Heart right ventricle (tissue), 16 donors: ENCODE data around the gene KLK12. TPM values are rescaled to one million over a fixed set of nuclear protein-coding genes. Genes with fewer than 3 reads are reported as not detected.

Source experiments
- ATAC-seq, 8 donors: fragments of 200-7000 bp; cut with Tn5 transposase; one replicate each; pipeline ENCODE4 v1.9.1; 2020; ENCODE audit warnings: mild to moderate bottlenecking in 8 of 8, moderate library complexity in 8 of 8, moderate number of reproducible peaks in 1 of 8
- DNase-seq, 2 donors: peaks; one replicate each; pipeline ENCODE4 v3.0.0-alpha.2; 2020
- H3K27ac ChIP-seq, 10 donors: fragments of 200-600 bp; sonication (generic) in 2 of 10; one replicate each; pipeline versions ENCODE4 v1.5.0 to v1.8.0; 2020 to 2022; ENCODE audit warnings: mild to moderate bottlenecking in 3 of 10
- H3K27me3 ChIP-seq, 7 donors: fragments of 200-600 bp; one replicate each; pipeline ENCODE4 v1.8.0; 2021 to 2022; ENCODE audit warnings: mild to moderate bottlenecking in 2 of 7
- H3K36me3 ChIP-seq, 9 donors: fragments of 200-600 bp; sonication (generic) in 1 of 9; one replicate each; pipeline versions ENCODE4 v1.5.0 to v1.8.0; 2020 to 2022; ENCODE audit warnings: mild to moderate bottlenecking in 2 of 9
- H3K4me1 ChIP-seq, 9 donors: fragments of 200-600 bp; sonication (generic) in 1 of 9; one replicate each; pipeline versions ENCODE4 v1.5.0 to v1.8.0; 2020 to 2022; ENCODE audit warnings: mild to moderate bottlenecking in 4 of 9
- H3K4me3 ChIP-seq, 10 donors: fragments of 200-600 bp; sonication (generic) in 2 of 10; one replicate each; pipeline versions ENCODE4 v1.5.0 to v1.8.0; 2020 to 2022; ENCODE audit warnings: mild to moderate bottlenecking in 7 of 10, moderate library complexity in 2 of 10
- H3K9me3 ChIP-seq, 11 donors: fragments of 200-600 bp in 10 of 11; sonication (generic) in 2 of 11; one replicate each; pipeline versions ENCODE4 v1.5.0 to v1.8.0; 2013 to 2022; ENCODE audit warnings: mild to moderate bottlenecking in 2 of 11, control low read depth in 1 of 11, moderate library complexity in 1 of 11
- CTCF ChIP-seq, 9 donors: fragments of 200-600 bp; sonication (generic) in 2 of 9; IDR thresholded peaks; one replicate each; pipeline versions ENCODE4 v1.5.0 to v1.8.0; 2021 to 2022; ENCODE audit warnings: antibody characterized with exemption in 9 of 9, mild to moderate bottlenecking in 5 of 9, moderate library complexity in 1 of 9
- WGBS, 2 donors: extraction: QIAGEN DNeasy Blood & Tissue Kit; methylation state at CpG; one replicate each; pipeline ENCODE4 v1.1.7; 2013; ENCODE audit warnings: inconsistent platforms in 1 of 2; 5-methylcytosine and 5-hydroxymethylcytosine counted together
- intact Hi-C, 10 donors: fragments of 100-400 bp; cut with DNase I; formaldehyde crosslinking; loops; one replicate each; pipeline versions ENCODE4 v1.11.1 to v1.14.2; 2022
- polyA plus RNA-seq, 2 donors: library from polyadenylated mRNA; stranded (reverse); fragments of 200-250 nt; gene quantifications; one replicate each; pipeline ENCODE4 v1.2.3, GENCODE V29; 2013
- total RNA-seq, 10 donors: library from RNA; stranded (reverse); fragmentation: NEBNext Ultra II Directional in 3 of 10; extraction: Animal tissue kit (Norgen Biotek cat#: 25700) in 3 of 10; gene quantifications; one replicate each; pipeline versions ENCODE4 v1.2.1 to v1.2.4, GENCODE V29; 2021 to 2023
- donor health status: Arrhythmogenic right ventricular cardiomyopathy.
- donor health status: ischemic (EF 13 %, LVEDD 7.1; RV severe dilation, severe dysfunction).
- donor health status: healthy with polysubstance abuse.
- donor health status: DM: no; HTN: yes; CAD: no.
- donor health status: DM: no; HTN: no; CAD: no.
- donor health status: ischemic (EF 25% LVEDD 6.9; RV normal size, moderate dysfunction).
- donor health status: ischemic (EF 25% LVEDD 5.7; RV mildly dilated, moderate dysfunction).
- donor health status: healthy.
- donor health status: DM: yes; HTN: yes; CAD: no.
- donor health status: Ischemic cardiomyopathy.
- donor health status: ischemic (EF 35%, LVEDD 5.7; RV mildly dilated, moderate dysfunction).
- donor health status: nonischemic (EF 11% LVEDD 7.7; RV severe dilation, severe dysfunction).
- donor health status: DM: yes; HTN: yes; CAD: no.
- donor health status: PGD.
- donor health status: ischemic (EF 29% LVEDD 5.4; RV normal size, mild dysfunction).
- donor health status: nonischemic (EF 23%, LVEDD 6.1; RV moderate dilation, normal function).

KLK12 gene
- total and polyA plus RNA-seq, 12 donors, result not detected

DNA sequence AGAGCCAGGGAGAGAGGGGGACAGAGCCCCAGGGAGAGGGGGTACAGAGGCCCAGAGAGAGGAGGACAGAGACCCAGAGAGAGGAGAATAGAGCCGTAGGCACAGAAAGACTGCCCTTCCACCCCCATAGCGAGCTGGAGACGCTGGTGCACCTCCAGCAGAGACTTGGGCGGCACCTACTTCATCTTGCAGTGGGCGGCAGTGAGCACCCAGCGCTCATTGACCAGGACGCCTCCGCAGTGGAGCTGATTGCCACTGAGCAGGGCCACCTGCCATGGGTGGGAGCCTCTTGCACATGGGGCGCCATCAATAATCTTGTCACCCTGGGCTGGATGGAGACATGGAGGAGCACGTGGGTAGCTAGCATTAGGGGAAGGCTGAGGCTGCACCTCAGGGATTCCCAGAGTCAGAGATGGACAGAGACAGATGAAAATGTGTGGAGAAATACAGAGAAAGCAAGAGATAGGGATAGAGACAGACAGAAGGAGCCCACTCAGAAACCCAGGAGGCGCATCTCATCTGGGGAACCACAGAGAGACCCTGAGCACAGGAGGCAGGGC, 53.1 kb downstream of the KLK12 start:
- Histone ChIP-seq H3K27me3 (peaks cover 0 to 58% (median 34%) of the 10 kb centered on the region in 7 donors), H3K27ac (no peak overlapping the region), H3K9me3 (no peaks in the 10 kb centered on the region), H3K36me3 (no peaks in the 10 kb centered on the region), H3K4me1 (no peaks in the 10 kb centered on the region), H3K4me3 (no peak overlapping the region)
- intact Hi-C loops, result no loop called here
- no peak for TF ChIP-seq CTCF (IDR thresholded peaks at IDR 0.05)
- DNase-seq (no peak), ATAC-seq (no peak)
- WGBS, 2 donors, result 68 to 72% methylated on average over 11 of the region's 11 CpGs

- no peak for TF ChIP-seq CTCF (IDR thresholded peaks at IDR 0.05)
- Histone ChIP-seq H3K4me3 (no peak overlapping the region), H3K4me1 (no peaks in the 10 kb centered on the region), H3K9me3 (no peaks in the 10 kb centered on the region), H3K27ac (no peak overlapping the region), H3K27me3 (peaks cover 0 to 59% (median 44%) of the 10 kb centered on the region in 7 donors), H3K36me3 (no peaks in the 10 kb centered on the region)
- ATAC-seq, result no peak
- intact Hi-C loops, result no loop called here
- WGBS, 2 donors, result 55 to 57% methylated on average over 13 of the region's 13 CpGs
- no peak for DNase-seq
Observed at GRCh38 chr19:50980208-50980607, 54.6 kb downstream of the KLK12 start.

DNA sequence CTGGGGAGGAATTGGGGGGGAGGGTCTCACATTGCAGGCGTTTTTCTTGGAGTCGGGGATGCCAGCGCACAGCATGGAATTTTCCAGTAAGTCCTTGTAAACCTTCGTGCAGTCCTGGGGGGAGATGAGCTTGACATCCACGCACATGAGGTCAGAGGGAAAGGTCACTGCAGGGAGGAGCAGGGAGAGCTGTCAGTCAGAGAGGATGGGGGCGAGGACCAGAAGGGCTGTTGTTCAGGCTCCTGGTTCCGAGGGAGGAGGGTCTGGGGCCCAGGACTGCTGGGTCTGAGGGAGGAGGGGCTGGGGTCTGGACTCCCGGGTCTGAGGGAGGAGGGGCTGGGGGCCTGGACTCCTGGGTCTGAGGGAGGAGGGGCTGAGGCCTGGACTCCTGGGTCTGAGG, 55.0 kb downstream of the KLK12 start:
- 35 to 39% methylated on average over 8 of the region's 8 CpGs for WGBS, 2 donors

More for the DNA sequence above, 55.0 kb downstream of the KLK12 start:
- ATAC-seq, result no peak
- Histone ChIP-seq H3K27ac (no peak overlapping the region), H3K4me1 (no peaks in the 10 kb centered on the region), H3K9me3 (no peaks in the 10 kb centered on the region), H3K27me3 (peaks cover 0 to 59% (median 44%) of the 10 kb centered on the region in 7 donors), H3K36me3 (no peaks in the 10 kb centered on the region), H3K4me3 (no peak overlapping the region)
- intact Hi-C loops, result no loop called here
- no peak for TF ChIP-seq CTCF (IDR thresholded peaks at IDR 0.05)
- DNase-seq, result no peak

Other genes starting within 250 kb of the KLK12 start
- not detected for gene ACP4, start 244.6 kb downstream of the KLK12 start, total RNA-seq
- not detected for gene ACP4, start 244.6 kb downstream of the KLK12 start, polyA plus RNA-seq
- gene KLK1, start 211.2 kb downstream of the KLK12 start, total RNA-seq, result under 1 TPM in 6 of 10 donors, not detected in 4; 0.42 to 0.85 (median 0.64) TPM
- under 1 TPM; 0.39 to 0.80 TPM for gene KLK1, start 211.2 kb downstream of the KLK12 start, polyA plus RNA-seq
- not detected for gene KLK15, start 201.4 kb downstream of the KLK12 start, total RNA-seq
- not detected for gene KLK15, start 201.4 kb downstream of the KLK12 start, polyA plus RNA-seq
- not detected for gene KLK3, start 180.1 kb downstream of the KLK12 start, total RNA-seq
- not detected for gene KLK3, start 180.1 kb downstream of the KLK12 start, polyA plus RNA-seq
- not detected for gene KLK2, start 161.6 kb downstream of the KLK12 start, total RNA-seq
- gene KLK2, start 161.6 kb downstream of the KLK12 start, polyA plus RNA-seq, result not detected
- gene KLK4, start 123.6 kb downstream of the KLK12 start, total RNA-seq, result not detected
- gene KLK4, start 123.6 kb downstream of the KLK12 start, polyA plus RNA-seq, result not detected
- gene KLK5, start 82.0 kb downstream of the KLK12 start, total RNA-seq, result not detected
- not detected for gene KLK5, start 82.0 kb downstream of the KLK12 start, polyA plus RNA-seq
- not detected for gene KLK6, start 65.4 kb downstream of the KLK12 start, total RNA-seq
- not detected for gene KLK6, start 65.4 kb downstream of the KLK12 start, polyA plus RNA-seq
- gene KLK7, start 51.1 kb downstream of the KLK12 start, total RNA-seq, result not detected
- under 1 TPM in 1 of 2 donors, not detected in 1; 0.04 TPM for gene KLK7, start 51.1 kb downstream of the KLK12 start, polyA plus RNA-seq
- gene KLK8, start 33.4 kb downstream of the KLK12 start, total RNA-seq, result not detected
- gene KLK8, start 33.4 kb downstream of the KLK12 start, polyA plus RNA-seq, result not detected
- gene KLK10, start 15.3 kb downstream of the KLK12 start, total RNA-seq, result 1 to 10 TPM in 1 of 10 donors, under 1 TPM in 4, not detected in 5; 0.16 to 1.8 (median 0.38) TPM
- gene KLK10, start 15.3 kb downstream of the KLK12 start, polyA plus RNA-seq, result under 1 TPM in 1 of 2 donors, not detected in 1; 0.49 TPM
- gene KLK11, start 8.4 kb downstream of the KLK12 start, total RNA-seq, result under 1 TPM in 4 of 10 donors, not detected in 6; 0.27 to 0.46 (median 0.36) TPM
- gene KLK11, start 8.4 kb downstream of the KLK12 start, polyA plus RNA-seq, result under 1 TPM; 0.51 to 0.59 TPM
- gene KLK13, start 30.1 kb upstream of the KLK12 start, total RNA-seq, result under 1 TPM in 1 of 10 donors, not detected in 9; 0.32 TPM
- 1 to 10 TPM in 1 of 2 donors, not detected in 1; 1.3 TPM for gene KLK13, start 30.1 kb upstream of the KLK12 start, polyA plus RNA-seq
- gene KLK14, start 47.9 kb upstream of the KLK12 start, total RNA-seq, result 1 to 10 TPM in 1 of 10 donors, under 1 TPM in 5, not detected in 4; 0.26 to 1.2 (median 0.58) TPM
- gene KLK14, start 47.9 kb upstream of the KLK12 start, polyA plus RNA-seq, result under 1 TPM; 0.20 to 0.44 TPM
- gene CTU1, start 73.4 kb upstream of the KLK12 start, total RNA-seq, result 1 to 10 TPM; 2.0 to 5.6 (median 3.2) TPM
- 1 to 10 TPM; 2.6 to 4.1 TPM for gene CTU1, start 73.4 kb upstream of the KLK12 start, polyA plus RNA-seq
- 1 to 10 TPM in 6 of 10 donors, under 1 TPM in 3, not detected in 1; 0.41 to 7.0 (median 1.1) TPM for gene SIGLEC9, start 89.9 kb upstream of the KLK12 start, total RNA-seq
- 1 to 10 TPM; 1.0 to 1.8 TPM for gene SIGLEC9, start 89.9 kb upstream of the KLK12 start, polyA plus RNA-seq
- 1 to 10 TPM in 2 of 10 donors, under 1 TPM in 6, not detected in 2; 0.15 to 2.9 (median 0.56) TPM for gene SIGLEC7, start 107.3 kb upstream of the KLK12 start, total RNA-seq
- 1 to 10 TPM; 1.2 to 1.3 TPM for gene SIGLEC7, start 107.3 kb upstream of the KLK12 start, polyA plus RNA-seq
- gene CD33, start 190.1 kb upstream of the KLK12 start, total RNA-seq, result 10 to 100 TPM in 1 of 10 donors, 1 to 10 TPM in 6, under 1 TPM in 3; 0.51 to 16.6 (median 1.8) TPM
- 1 to 10 TPM; 2.1 to 5.0 TPM for gene CD33, start 190.1 kb upstream of the KLK12 start, polyA plus RNA-seq
- not detected for gene SIGLECL1, start 216.1 kb upstream of the KLK12 start, total RNA-seq
- not detected for gene SIGLECL1, start 216.1 kb upstream of the KLK12 start, polyA plus RNA-seq